Neural cell (in vitro differentiated cells): Measurements from ENCODE around the gene ANKRD22.

ENCODE experiments used
- CTCF ChIP-seq: fragments of 450-650 bp; IDR thresholded peaks from 2 replicates; pipeline ENCODE4 v1.5.1; 2014; ENCODE audit warnings: antibody characterized with exemption, mild to moderate bottlenecking, moderate library complexity; ENCODE audit not compliant: poor library complexity, severe bottlenecking
- EP300 ChIP-seq: fragments of 450-650 bp; conservative IDR thresholded peaks from 2 replicates; pipeline ENCODE4 v1.6.1; 2014; ENCODE audit warnings: antibody characterized with exemption, mild to moderate bottlenecking, moderate library complexity; ENCODE audit not compliant: poor library complexity, severe bottlenecking
- EZH2 ChIP-seq: fragments of 200-600, 300-800 bp; shearing (Covaris generic), sonication (generic); IDR thresholded peaks from 2 replicates; pipeline ENCODE4 v1.6.1; 2014; ENCODE audit warnings: antibody characterized with exemption, low read length, borderline replicate concordance, mild to moderate bottlenecking; ENCODE audit not compliant: insufficient read depth, poor library complexity, severe bottlenecking
- MXI1 ChIP-seq: fragments of 450-650 bp; conservative IDR thresholded peaks from 2 replicates; pipeline ENCODE4 v1.6.1; 2014; ENCODE audit warnings: antibody characterized with exemption, mild to moderate bottlenecking; ENCODE audit not compliant: poor library complexity, severe bottlenecking
- POLR2AphosphoS5 ChIP-seq: IDR thresholded peaks from 2 replicates; pipeline ENCODE4 v1.6.1; 2012
- RAD21 ChIP-seq: fragments of 450-650 bp; conservative IDR thresholded peaks from 2 replicates; pipeline ENCODE4 v1.6.1; 2014; ENCODE audit warnings: antibody characterized with exemption, mild to moderate bottlenecking, moderate library complexity
- TAF1 ChIP-seq: IDR thresholded peaks from 2 replicates; pipeline ENCODE4 v1.6.1; 2012; ENCODE audit warnings: low read depth
- TF ChIP-seq, protein P1 (sequence below): IDR thresholded peaks from 2 replicates; pipeline ENCODE4 v1.6.1; 2012; ENCODE audit warnings: borderline replicate concordance

- TF ChIP-seq RAD21, result no peak
- TF ChIP-seq EZH2, result no peak
- TF ChIP-seq EP300, result no peak
- TF ChIP-seq, protein P1, sequence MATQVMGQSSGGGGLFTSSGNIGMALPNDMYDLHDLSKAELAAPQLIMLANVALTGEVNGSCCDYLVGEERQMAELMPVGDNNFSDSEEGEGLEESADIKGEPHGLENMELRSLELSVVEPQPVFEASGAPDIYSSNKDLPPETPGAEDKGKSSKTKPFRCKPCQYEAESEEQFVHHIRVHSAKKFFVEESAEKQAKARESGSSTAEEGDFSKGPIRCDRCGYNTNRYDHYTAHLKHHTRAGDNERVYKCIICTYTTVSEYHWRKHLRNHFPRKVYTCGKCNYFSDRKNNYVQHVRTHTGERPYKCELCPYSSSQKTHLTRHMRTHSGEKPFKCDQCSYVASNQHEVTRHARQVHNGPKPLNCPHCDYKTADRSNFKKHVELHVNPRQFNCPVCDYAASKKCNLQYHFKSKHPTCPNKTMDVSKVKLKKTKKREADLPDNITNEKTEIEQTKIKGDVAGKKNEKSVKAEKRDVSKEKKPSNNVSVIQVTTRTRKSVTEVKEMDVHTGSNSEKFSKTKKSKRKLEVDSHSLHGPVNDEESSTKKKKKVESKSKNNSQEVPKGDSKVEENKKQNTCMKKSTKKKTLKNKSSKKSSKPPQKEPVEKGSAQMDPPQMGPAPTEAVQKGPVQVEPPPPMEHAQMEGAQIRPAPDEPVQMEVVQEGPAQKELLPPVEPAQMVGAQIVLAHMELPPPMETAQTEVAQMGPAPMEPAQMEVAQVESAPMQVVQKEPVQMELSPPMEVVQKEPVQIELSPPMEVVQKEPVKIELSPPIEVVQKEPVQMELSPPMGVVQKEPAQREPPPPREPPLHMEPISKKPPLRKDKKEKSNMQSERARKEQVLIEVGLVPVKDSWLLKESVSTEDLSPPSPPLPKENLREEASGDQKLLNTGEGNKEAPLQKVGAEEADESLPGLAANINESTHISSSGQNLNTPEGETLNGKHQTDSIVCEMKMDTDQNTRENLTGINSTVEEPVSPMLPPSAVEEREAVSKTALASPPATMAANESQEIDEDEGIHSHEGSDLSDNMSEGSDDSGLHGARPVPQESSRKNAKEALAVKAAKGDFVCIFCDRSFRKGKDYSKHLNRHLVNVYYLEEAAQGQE, result no peak
- TF ChIP-seq CTCF, result no peak
- no peak for TF ChIP-seq TAF1
- no peak for TF ChIP-seq POLR2AphosphoS5
- TF ChIP-seq MXI1, result no peak
These were observed 15.8 kb downstream of the ANKRD22 start for GRCh38 chr10:88835910-88836221.
